Left ventricle myocardium inferior (tissue), 1 donor: ENCODE measurements around the gene FJX1. TPM values are rescaled to one million over a fixed set of nuclear protein-coding genes. Genes with fewer than 3 reads are reported as not detected.
"Not testable (repeated sequence)": the region's sequence is repeated elsewhere in the genome, so short reads cannot be mapped to it uniquely, and the experiment has no call there.

Experiments used
- DNase-seq: peaks from one replicate; pipeline ENCODE4 v3.0.0-alpha.2; 2020
- H3K27ac ChIP-seq: fragments of 200-600 bp; replicated peaks from 2 replicates; pipeline ENCODE4 v1.8.0; 2021
- H3K27me3 ChIP-seq: fragments of 200-600 bp; 2 replicates; pipeline ENCODE4 v1.8.0; 2021; ENCODE audit warnings: low read depth
- H3K36me3 ChIP-seq: fragments of 200-600 bp; 2 replicates; pipeline ENCODE4 v1.8.0; 2021
- H3K4me1 ChIP-seq: fragments of 200-600 bp; 2 replicates; pipeline ENCODE4 v1.8.0; 2021
- H3K4me3 ChIP-seq: fragments of 200-600 bp; 2 replicates; pipeline ENCODE4 v1.8.0; 2021; ENCODE audit warnings: mild to moderate bottlenecking, moderate library complexity
- H3K9me3 ChIP-seq: fragments of 200-600 bp; replicated peaks from 2 replicates; pipeline ENCODE4 v1.8.0; 2021
- CTCF ChIP-seq: fragments of 200-600 bp; IDR thresholded peaks from 2 replicates; pipeline ENCODE4 v1.8.0; 2021; ENCODE audit warnings: antibody characterized with exemption, mild to moderate bottlenecking, borderline replicate concordance
- intact Hi-C: fragments of 100-400 bp; cut with micrococcal nuclease; formaldehyde crosslinking; loops from one replicate; pipeline ENCODE4 v1.11.0; 2022
- total RNA-seq: library from RNA; stranded (reverse); fragmentation: NEBNext Ultra II Directional; extraction: Animal tissue kit (Norgen Biotek cat#: 25700); gene quantifications from one replicate; pipeline ENCODE4 v1.2.1, GENCODE V29; 2021
- donor health status: DM: no; HTN: yes; CAD: no; lungs with severe emphysema.

Gene FJX1
- total RNA-seq, 1 donor from 2014 or later: 0.88 TPM

- H3K27me3 ChIP-seq: no peaks in the 10 kb centered on the region
- DNase-seq: no peak
- H3K4me1 ChIP-seq: no peaks in the 10 kb centered on the region
- no peaks in the 10 kb centered on the region for H3K36me3 ChIP-seq
- intact Hi-C loops: no loop called here
- no peak for TF ChIP-seq CTCF
- H3K27ac ChIP-seq: no peak overlapping the region
- no peaks in the 10 kb centered on the region for H3K9me3 ChIP-seq
- no peak overlapping the region for H3K4me3 ChIP-seq
Observed at GRCh38 chr11:35641964-35642363, 23.7 kb downstream of the FJX1 start.

GRCh38 chr11:35647421-35648093 is 29.3 kb downstream of the FJX1 start:
- Histone ChIP-seq H3K27ac (no peak overlapping the region), H3K4me1 (no peaks in the 10 kb centered on the region), H3K4me3 (no peak overlapping the region), H3K36me3 (no peaks in the 10 kb centered on the region), H3K9me3 (no peaks in the 10 kb centered on the region), H3K27me3 (no peaks in the 10 kb centered on the region)
- no peak for TF ChIP-seq CTCF
- intact Hi-C loops: no loop called here
- DNase-seq: no peak

GRCh38 chr11:35650006-35650405 is 31.7 kb downstream of the FJX1 start:
- TF ChIP-seq CTCF: no peak
- no peak for DNase-seq

GRCh38 chr11:35650467-35650866 is 32.2 kb downstream of the FJX1 start:
- intact Hi-C loops: no loop called here
- H3K36me3 ChIP-seq: no peaks in the 10 kb centered on the region
- H3K4me1 ChIP-seq: no peaks in the 10 kb centered on the region
- H3K27me3 ChIP-seq: peaks cover 8% of the 10 kb centered on the region
- H3K27ac ChIP-seq: no peak overlapping the region
- no peaks in the 10 kb centered on the region for H3K9me3 ChIP-seq
- TF ChIP-seq CTCF: no peak
- no peak overlapping the region for H3K4me3 ChIP-seq
- DNase-seq: no peak

More at GRCh38 chr11:35650006-35650405, 31.7 kb downstream of the FJX1 start:
- no peak overlapping the region for H3K4me3 ChIP-seq
- H3K9me3 ChIP-seq: no peaks in the 10 kb centered on the region
- no peaks in the 10 kb centered on the region for H3K4me1 ChIP-seq
- H3K27me3 ChIP-seq: peaks cover 6% of the 10 kb centered on the region
- H3K27ac ChIP-seq: no peak overlapping the region
- no peaks in the 10 kb centered on the region for H3K36me3 ChIP-seq
- intact Hi-C loops: no loop called here

- no peak overlapping the region for H3K4me3 ChIP-seq
- no peaks in the 10 kb centered on the region for H3K36me3 ChIP-seq
- intact Hi-C loops: no loop called here
- no peak overlapping the region for H3K27ac ChIP-seq
- TF ChIP-seq CTCF: no peak
- H3K4me1 ChIP-seq: no peaks in the 10 kb centered on the region
- H3K9me3 ChIP-seq: no peaks in the 10 kb centered on the region
- H3K27me3 ChIP-seq: peaks cover 16% of the 10 kb centered on the region
- no peak for DNase-seq
Observed at GRCh38 chr11:35651263-35651662, 33.0 kb downstream of the FJX1 start.

- DNase-seq, H3K9me3 ChIP-seq, intact Hi-C loops, H3K27ac ChIP-seq, H3K36me3 ChIP-seq, H3K4me1 ChIP-seq, H3K4me3 ChIP-seq: not testable (repeated sequence)
- peaks cover 24% of the 10 kb centered on the region for H3K27me3 ChIP-seq
Observed at GRCh38 chr11:35652786-35653185, 34.5 kb downstream of the FJX1 start.
